GM12878 (cell line): ENCODE data around the gene FAM25A. TPM values are rescaled to one million over a fixed set of nuclear protein-coding genes. Genes with fewer than 3 reads are reported as not detected.
A peak's percentile ranks its signal among the peaks of the same experiment; 100 is the strongest.

Source experiments
- ATAC-seq: fragments of 200-7000 bp; cut with Tn5 transposase; 3 replicates; pipeline ENCODE4 v1.9.1; 2020; ENCODE audit warnings: mild to moderate bottlenecking, moderate library complexity
- BruUV-seq: library from RNA; stranded (reverse); fragments of 400-500 nt; replicated peaks from 2 replicates; lab custom pipeline; 2021; lab: Mats Ljungman, UMichigan
- CTCF ChIA-PET: fragments of 300-600 bp; sonication (Branson Sonifier 250); formaldehyde crosslinking; extraction: SDS; loops from one replicate; lab custom pipeline; 2021; ENCODE audit warnings: inconsistent platforms; lab: Yijun Ruan, JAX
- POLR2A ChIA-PET: fragments of 350-600 bp; formaldehyde crosslinking; extraction: SDS; loops from one replicate; lab custom pipeline; 2021; ENCODE audit warnings: inconsistent platforms; lab: Charles Lee
- RAD21 ChIA-PET: fragments of 300-600 bp; sonication (Branson Sonifier 250); formaldehyde crosslinking; loops from one replicate; lab custom pipeline; 2023; ENCODE audit warnings: antibody characterized with exemption; ENCODE audit not compliant: unreplicated experiment; lab: Charles Lee
- SMC1A ChIA-PET: fragments of 300-600 bp; sonication (Branson Sonifier 250); formaldehyde crosslinking; loops from one replicate; lab custom pipeline; 2023; ENCODE audit not compliant: unreplicated experiment, uncharacterized antibody; lab: Charles Lee
- DNase-seq: peaks from one replicate; pipeline ENCODE4 v3.0.0-alpha.2; 2011; ENCODE audit warnings: low read depth, low spot score
- FAIRE-seq: peaks from 3 replicates; lab custom pipeline; 2011; peaks lifted over from hg19 to GRCh38; lab: Jason Lieb, UNC
- H2AFZ ChIP-seq: 2 replicates; pipeline ENCODE4 v1.6.0; 2011; ENCODE audit warnings: low read depth, low read length, control low read depth; ENCODE audit not compliant: control insufficient read depth
- H3K27ac ChIP-seq: 2 replicates; pipeline ENCODE4 v1.5.1; 2011; ENCODE audit warnings: control low read depth; ENCODE audit not compliant: control insufficient read depth, insufficient read depth
- H3K27me3 ChIP-seq, 2 experiments: replicated peaks in 1 of 2; 2 replicates each; pipeline versions ENCODE4 v1.6.0 to v1.6.1; 2011; ENCODE audit warnings: low read length in 1 of 2; ENCODE audit not compliant: control insufficient read depth in 2 of 2, insufficient read depth in 2 of 2
- H3K36me3 ChIP-seq, 2 experiments: 2 replicates each; pipeline ENCODE4 v1.5.1; 2011; ENCODE audit warnings: low read length in 1 of 2; ENCODE audit not compliant: control insufficient read depth in 2 of 2, insufficient read depth in 2 of 2
- H3K4me1 ChIP-seq: 2 replicates; pipeline ENCODE4 v1.6.1; 2011; ENCODE audit warnings: mild to moderate bottlenecking, low read length, moderate library complexity, mixed read lengths; ENCODE audit not compliant: control insufficient read depth, insufficient read depth
- H3K4me2 ChIP-seq: 2 replicates; pipeline ENCODE4 v1.6.0; 2011; ENCODE audit warnings: control low read depth; ENCODE audit not compliant: control insufficient read depth, insufficient read depth
- H3K4me3 ChIP-seq: fragments of 200-600 bp; sonication (generic); 2 replicates; pipeline ENCODE4 v1.5.1; 2016
- H3K79me2 ChIP-seq: 2 replicates; pipeline ENCODE4 v1.6.0; 2011; ENCODE audit warnings: low read length; ENCODE audit not compliant: control insufficient read depth, insufficient read depth
- H3K9ac ChIP-seq: 2 replicates; pipeline ENCODE4 v1.8.0; 2011; ENCODE audit warnings: low read length, control low read depth, mixed read lengths; ENCODE audit not compliant: control insufficient read depth, insufficient read depth
- H3K9me3 ChIP-seq: replicated peaks from 3 replicates; pipeline ENCODE4 v1.5.1; 2011; ENCODE audit warnings: mild to moderate bottlenecking, low read length; ENCODE audit not compliant: control insufficient read depth, insufficient read depth
- H4K20me1 ChIP-seq: 2 replicates; pipeline ENCODE4 v1.6.0; 2011; ENCODE audit not compliant: control insufficient read depth, insufficient read depth
- BCL11A ChIP-seq: IDR thresholded peaks from 2 replicates; pipeline ENCODE4 v1.6.1; 2011; ENCODE audit warnings: low read depth, low read length
- E2F8 ChIP-seq: fragments of 450-650 bp; IDR thresholded peaks from 2 replicates; pipeline ENCODE4 v1.6.1; 2018; ENCODE audit warnings: mild to moderate bottlenecking, low read depth, moderate library complexity; ENCODE audit not compliant: partially characterized antibody
- HDAC2 ChIP-seq: fragments of 200-600 bp; sonication (generic); IDR thresholded peaks from 2 replicates; pipeline ENCODE4 v1.6.1; 2017
- IKZF2 ChIP-seq, 2 experiments: fragments of 450-650 bp; IDR thresholded peaks; 2 replicates each; pipeline ENCODE4 v1.6.1; 2017; ENCODE audit warnings: mild to moderate bottlenecking in 2 of 2, moderate library complexity in 2 of 2
- NFXL1 ChIP-seq: fragments of 450-650 bp; IDR thresholded peaks from 2 replicates; pipeline ENCODE4 v1.6.1; 2017; ENCODE audit warnings: antibody characterized with exemption, mild to moderate bottlenecking, borderline replicate concordance
- NR2F1 ChIP-seq: fragments of 450-650 bp; conservative IDR thresholded peaks from 2 replicates; pipeline ENCODE4 v1.6.1; 2017; ENCODE audit warnings: mild to moderate bottlenecking
- POLR2AphosphoS5 ChIP-seq: IDR thresholded peaks from 2 replicates; pipeline ENCODE4 v1.6.1; 2011; ENCODE audit warnings: mild to moderate bottlenecking, low read length, inconsistent platforms
- SP1 ChIP-seq: IDR thresholded peaks from one replicate; pipeline ENCODE4 v1.6.1; 2011; ENCODE audit warnings: low read depth, low read length
- STAT3 ChIP-seq: IDR thresholded peaks from 2 replicates; pipeline ENCODE4 v1.6.1; 2011; ENCODE audit warnings: low read depth, low read length, improper control_type of control experiment
- ZZZ3 ChIP-seq: IDR thresholded peaks from 2 replicates; pipeline ENCODE4 v1.6.1; 2011; ENCODE audit warnings: low read depth; ENCODE audit not compliant: control insufficient read depth, insufficient read length
- WGBS: methylation state at CpG from one replicate; pipeline ENCODE4 v1.1.6; 2016; ENCODE audit warnings: low lambda C conversion rate; ENCODE audit not compliant: insufficient replicate concordance, insufficient coverage; ENCODE audit errors: missing lambda C conversion rate; 5-methylcytosine and 5-hydroxymethylcytosine counted together
- in situ Hi-C: fragments of 300-500 bp; cut with MboI; formaldehyde crosslinking; loops from 9 replicates; pipeline ENCODE4 v1.14.3; 2018; ENCODE audit warnings: mixed read lengths
- intact Hi-C: fragments of 100-400 bp; cut with micrococcal nuclease; formaldehyde crosslinking; loops from one replicate; pipeline ENCODE4 v1.14.2; 2022; ENCODE audit not compliant: unreplicated experiment
- polyA plus RNA-seq, 11 experiments: library from polyadenylated mRNA; depleted of rRNA in 4 of 11; unstranded in 6 of 11; stranded (reverse) in 5 of 11; fragments of >200 nt; fragmentation: Nextera tagmentation in 4 of 11; fragmentation: Illumina TruSeq in 1 of 11; extraction: Ambion mirVana in 4 of 11; extraction: Trizol in 1 of 11; gene quantifications; 1 replicate in 1 of 11; 2 replicates in 10 of 11; pipeline versions ENCODE4 v1.2.1 to v1.2.3, GENCODE V29; 2011 to 2016; ENCODE audit warnings: inconsistent platforms in 2 of 11, missing spikeins in 2 of 11, low read depth in 1 of 11
- total RNA-seq, 4 experiments: library from RNA; depleted of rRNA in 3 of 4; stranded (reverse); fragments of >200 nt in 3 of 4; fragmentation: Illumina TruSeq in 1 of 4; extraction: Trizol in 1 of 4; gene quantifications; 2 replicates each; pipeline versions ENCODE4 v1.2.1 to v1.2.3, GENCODE V29; 2013 to 2021

FAM25A gene
- total and polyA plus RNA-seq, 10 of the 15 experiments (the other 5 are each of a cell fraction or from before 2014, with no cell fraction given): not detected

- TF ChIP-seq E2F8 (no peak), NR2F1 (peak; percentile 60), SP1 (no peak), IKZF2 (IDR thresholded peaks at IDR 0.05) (no peak; a peak in 2 of 4 replicates), POLR2AphosphoS5 (no peak; the same call in 1 of the 2 replicates), BCL11A (no peak), HDAC2 (no peak), STAT3 (no peak), NFXL1 (no peak)
These were observed 48.7 kb upstream of the FAM25A start (continued) for GRCh38 chr10:86971232-86971991.

- WGBS: 82% methylated on average over 11 of the region's 11 CpGs
- peaks cover 0 to 2% of the 10 kb centered on the region in 2 experiments; a peak in 1 of 4 replicates for H3K27me3 ChIP-seq
- SMC1A ChIA-PET: no interaction called here
- peaks cover 20% of the 10 kb centered on the region for H3K4me1 ChIP-seq
- H3K27ac ChIP-seq: no peak overlapping the region
- CTCF ChIA-PET: no interaction called here
- no peak for DNase-seq
- no peak overlapping the region for H3K9ac ChIP-seq
- H3K4me2 ChIP-seq: no peak overlapping the region
- no peak overlapping the region for H2AFZ ChIP-seq
- in situ Hi-C loops (no loop called here), intact Hi-C loops (no loop called here)
- RAD21 ChIA-PET: no interaction called here
- H3K36me3 ChIP-seq: no peaks in the 10 kb centered on the region
- POLR2A ChIA-PET: no interaction called here
- FAIRE-seq: no peak
- H4K20me1 ChIP-seq: no peaks in the 10 kb centered on the region
- no peaks in the 10 kb centered on the region for H3K79me2 ChIP-seq
- no peak for TF ChIP-seq ZZZ3
- no peaks in the 10 kb centered on the region for H3K9me3 ChIP-seq
- H3K4me3 ChIP-seq: no peak overlapping the region
- no peak for ATAC-seq
- BruUV-seq: no TSS peak
These were observed 47.3 kb upstream of the FAM25A start for GRCh38 chr10:86972613-86973380.
